Stimulated activated CD8-positive, alpha-beta memory T cell treated with anti-CD3 and anti-CD28 coated beads, Interleukin-4, amount 100 ng/mL, for 24 hours (primary cell): ENCODE results near the gene ANKRD24.
"Not testable (repeated sequence)": the region's sequence is repeated elsewhere in the genome, so short reads cannot be mapped to it uniquely, and the experiment has no call there.

ENCODE experiments used
- DNase-seq: peaks from one replicate; pipeline ENCODE4 v3.0.0-alpha.2; 2020; ENCODE audit warnings: low read depth

The ANKRD24 gene

GRCh38 chr19:4182084-4182810 is at the start of gene ANKRD24, which contains the start of gene SIRT6:
ANKRD24 (plus strand) TSS chr19:4182689; CDS start chr19:4186426, 3,737 bp downstream.
SIRT6 (minus strand) TSS chr19:4182563; CDS start chr19:4182539, 24 bp downstream.
- peak; percentile 95 for DNase-seq

- no peak for DNase-seq
Observed at GRCh38 chr19:4134351-4134750, 48.1 kb upstream of the ANKRD24 start.

DNA sequence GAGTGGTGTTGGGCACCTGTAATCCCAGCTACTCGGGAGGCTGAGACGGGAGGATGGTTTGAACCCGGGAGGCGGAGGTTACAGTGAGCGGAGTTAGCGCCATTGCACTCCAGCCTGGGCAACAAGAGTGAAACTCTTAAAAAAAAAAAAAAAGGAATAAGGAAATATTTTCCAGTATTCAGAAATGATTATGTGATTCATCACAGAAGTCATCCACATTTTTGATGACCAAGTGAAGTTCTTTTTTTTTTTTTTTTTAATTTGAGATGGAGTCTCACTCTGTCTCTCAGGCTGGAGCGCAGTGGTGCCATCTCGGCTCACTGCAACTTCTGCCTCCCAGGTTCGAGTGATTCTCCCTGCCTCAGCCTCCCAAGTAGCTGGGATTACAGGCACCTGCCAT is 47.1 kb upstream of the ANKRD24 start:
- not testable (repeated sequence) for DNase-seq

DNA sequence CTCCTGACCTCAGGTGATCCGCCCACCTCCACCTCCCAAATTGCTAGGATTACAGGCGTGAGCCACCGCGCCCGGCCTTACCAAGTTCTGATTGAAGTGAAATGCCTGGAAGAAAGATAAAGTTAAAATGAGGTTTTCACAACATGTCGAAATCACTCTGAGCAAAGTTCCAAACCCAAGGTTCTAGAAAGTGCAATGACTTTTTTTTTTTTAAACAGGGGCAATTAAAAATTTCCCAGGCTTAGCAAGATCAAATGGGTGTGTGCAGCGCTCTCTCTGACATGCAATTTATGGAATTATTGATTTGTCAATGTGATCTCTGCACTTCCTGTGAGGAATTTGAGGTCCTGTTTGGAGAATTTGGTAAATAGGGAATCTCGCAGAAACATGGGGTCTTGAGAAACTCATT is 45.8 kb upstream of the ANKRD24 start:
- no peak for DNase-seq

DNA sequence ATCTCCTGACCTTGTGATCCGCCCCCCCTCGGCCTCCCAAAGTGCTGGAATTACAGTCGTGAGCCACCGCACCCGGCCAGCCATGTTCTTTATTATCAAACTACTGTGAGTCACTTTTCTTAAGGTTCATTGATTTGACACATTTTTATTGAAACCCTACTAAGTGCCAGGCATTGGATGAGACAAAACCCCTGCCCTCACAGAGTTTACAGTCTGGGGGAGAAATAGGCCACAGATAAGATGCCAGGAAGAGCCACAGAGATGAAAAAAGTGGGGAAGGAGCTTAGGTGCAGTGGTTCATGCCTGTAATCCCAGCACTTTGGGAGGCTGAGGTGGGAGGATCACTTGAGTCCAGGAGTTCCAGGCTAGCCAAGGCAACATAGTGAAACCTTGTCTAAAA is 44.0 kb upstream of the ANKRD24 start:
- DNase-seq = no peak

DNA sequence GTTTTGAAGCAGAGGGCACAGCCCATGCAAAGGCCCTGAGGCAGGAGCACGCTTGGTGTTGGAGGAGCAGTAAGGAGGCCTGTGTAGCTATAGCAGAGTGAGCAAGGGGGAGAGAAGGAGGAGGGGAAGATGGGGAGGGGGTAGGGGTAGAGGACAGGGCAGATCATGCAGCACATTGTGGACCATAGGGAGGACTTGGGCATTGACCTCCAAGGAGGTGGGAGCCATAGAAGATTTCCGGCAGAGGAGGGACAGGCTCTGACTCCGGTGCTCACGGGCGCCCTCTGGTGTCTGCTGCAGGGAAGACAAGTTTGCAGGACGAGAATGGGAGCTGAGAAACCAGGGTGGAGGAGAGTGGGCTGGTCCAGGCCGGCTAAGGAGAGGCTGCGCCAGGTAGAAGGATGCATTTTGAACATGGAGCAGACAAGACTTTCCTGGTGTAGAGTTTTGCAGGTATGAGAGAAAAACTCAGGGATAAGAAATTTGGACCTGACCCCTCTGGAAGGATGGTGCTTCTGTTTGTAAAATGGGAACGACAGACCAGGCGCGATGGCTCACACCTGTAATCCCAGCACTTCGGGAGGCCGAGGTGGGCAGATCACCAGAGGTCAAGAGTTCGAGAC is 42.8 kb upstream of the ANKRD24 start:
- DNase-seq = peak; percentile 82

DNA sequence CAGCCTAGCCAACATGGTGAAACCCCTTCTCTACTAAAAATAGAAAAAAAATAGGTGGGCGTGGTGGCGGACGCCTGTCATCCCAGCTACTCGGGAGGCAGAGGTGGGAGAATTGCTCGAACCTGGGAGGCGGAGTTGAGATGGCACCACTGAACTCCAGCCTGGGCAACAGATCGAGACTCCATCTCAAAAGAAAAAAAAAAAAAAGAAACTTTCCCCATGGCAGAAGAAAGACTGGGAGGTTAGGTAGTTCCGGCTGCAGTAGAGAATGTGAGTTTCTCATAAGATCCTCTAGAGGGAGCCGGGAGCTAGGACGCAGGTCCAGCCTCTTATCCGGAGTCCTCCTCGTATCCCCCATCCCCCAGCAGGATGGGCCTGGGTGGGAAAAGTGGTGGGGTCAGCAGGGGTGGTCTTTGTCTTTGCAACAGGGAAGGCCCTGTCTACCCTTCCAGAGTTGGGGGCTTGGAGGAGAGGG is 42.2 kb upstream of the ANKRD24 start:
- no peak for DNase-seq

DNA sequence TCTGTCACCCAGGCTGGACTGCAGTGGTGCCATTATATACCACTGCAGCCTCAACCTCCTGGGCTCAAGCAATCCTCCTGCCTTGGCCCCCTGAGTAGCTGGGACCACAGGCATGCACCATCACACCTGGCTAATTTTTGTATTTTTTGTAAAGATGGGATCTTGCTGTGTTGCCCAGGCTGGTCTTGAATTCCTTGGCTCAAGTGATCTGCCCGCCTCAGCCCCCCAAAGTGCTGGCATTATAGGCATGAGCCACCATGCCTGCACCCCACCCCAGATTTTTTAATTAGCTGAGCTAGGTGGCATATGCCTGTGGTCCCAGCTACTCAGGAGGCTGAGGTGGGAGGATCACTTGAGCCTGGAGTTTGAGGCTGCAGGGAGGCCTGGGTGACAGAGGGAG is 39.6 kb upstream of the ANKRD24 start:
- not testable (repeated sequence) for DNase-seq

- DNase-seq = no peak
Observed at GRCh38 chr19:4144666-4145249, 37.7 kb upstream of the ANKRD24 start.

DNA sequence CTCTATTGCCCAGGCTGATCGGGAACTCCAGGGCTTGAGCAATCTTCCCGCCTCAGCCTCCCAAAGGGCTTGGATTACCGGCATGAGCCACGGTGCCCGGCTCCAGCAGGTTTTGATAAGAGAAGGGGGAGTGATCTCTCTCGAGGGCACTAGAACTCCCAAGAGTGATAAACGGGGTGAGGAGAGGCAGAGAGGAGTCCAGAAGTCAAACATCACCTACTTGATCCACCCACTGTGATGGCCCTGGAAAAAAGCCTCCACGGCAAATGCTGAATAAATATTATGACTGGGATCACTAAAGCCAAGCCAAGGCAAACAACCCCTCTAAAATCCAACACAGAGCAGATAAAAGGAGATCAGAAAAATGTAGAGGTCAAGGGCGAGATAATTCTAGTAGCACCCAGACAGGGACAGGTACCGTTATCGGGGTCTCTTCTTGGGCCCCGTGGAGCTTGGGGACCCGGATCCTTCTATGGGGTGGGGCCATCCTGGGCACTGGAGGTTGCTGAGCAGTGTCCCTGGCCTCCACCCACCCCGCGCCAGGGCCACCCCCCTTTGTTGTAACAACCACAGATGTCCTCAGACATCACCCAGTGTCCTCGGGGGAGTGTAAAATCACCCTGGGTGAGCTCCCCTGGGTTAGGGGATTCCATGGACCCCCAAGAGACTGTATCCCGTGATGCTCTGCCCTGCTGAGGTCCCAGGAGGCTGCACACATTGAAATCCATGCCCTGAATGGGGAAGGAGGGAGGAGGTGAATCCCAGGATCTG is 32.8 kb upstream of the ANKRD24 start:
- DNase-seq = no peak

- DNase-seq = no peak
Observed at GRCh38 chr19:4151623-4152022, 30.9 kb upstream of the ANKRD24 start.

DNA sequence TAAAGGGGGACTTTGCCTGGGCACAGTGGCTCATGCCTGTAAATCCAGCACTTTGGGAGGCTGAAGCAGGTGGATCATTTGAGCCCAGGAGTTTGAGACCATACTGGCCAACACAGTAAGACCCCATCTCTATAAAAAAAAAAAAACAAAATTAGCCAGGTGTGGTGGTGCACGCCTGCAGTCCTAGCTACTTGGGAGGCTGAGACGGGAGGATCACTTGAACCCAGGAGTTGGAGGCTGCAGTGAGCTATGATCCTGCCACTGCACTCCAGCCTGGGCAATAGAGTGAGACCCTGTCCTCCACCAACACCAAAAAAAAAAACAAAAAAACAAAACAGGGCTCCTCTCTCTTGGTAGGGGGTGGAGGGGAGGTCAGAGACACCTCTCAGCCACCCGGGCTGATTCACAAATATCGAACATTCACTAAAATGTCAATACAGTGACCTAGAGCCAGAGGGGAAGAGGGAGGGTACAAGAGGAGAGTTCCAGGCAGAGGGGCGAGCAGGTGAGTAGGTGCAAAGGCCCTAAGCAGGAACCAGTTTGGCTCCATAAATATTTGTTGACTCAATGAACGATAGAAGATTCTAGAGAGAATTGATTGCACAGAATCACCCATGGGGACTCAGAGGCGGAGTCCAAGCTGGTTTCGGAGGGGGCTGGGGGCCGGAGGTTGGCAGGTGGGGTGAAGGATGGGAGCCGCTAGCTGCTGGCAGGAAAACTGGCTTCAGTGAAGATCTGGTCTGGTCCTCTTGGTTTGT is 30.1 kb upstream of the ANKRD24 start:
- DNase-seq = no peak

DNA sequence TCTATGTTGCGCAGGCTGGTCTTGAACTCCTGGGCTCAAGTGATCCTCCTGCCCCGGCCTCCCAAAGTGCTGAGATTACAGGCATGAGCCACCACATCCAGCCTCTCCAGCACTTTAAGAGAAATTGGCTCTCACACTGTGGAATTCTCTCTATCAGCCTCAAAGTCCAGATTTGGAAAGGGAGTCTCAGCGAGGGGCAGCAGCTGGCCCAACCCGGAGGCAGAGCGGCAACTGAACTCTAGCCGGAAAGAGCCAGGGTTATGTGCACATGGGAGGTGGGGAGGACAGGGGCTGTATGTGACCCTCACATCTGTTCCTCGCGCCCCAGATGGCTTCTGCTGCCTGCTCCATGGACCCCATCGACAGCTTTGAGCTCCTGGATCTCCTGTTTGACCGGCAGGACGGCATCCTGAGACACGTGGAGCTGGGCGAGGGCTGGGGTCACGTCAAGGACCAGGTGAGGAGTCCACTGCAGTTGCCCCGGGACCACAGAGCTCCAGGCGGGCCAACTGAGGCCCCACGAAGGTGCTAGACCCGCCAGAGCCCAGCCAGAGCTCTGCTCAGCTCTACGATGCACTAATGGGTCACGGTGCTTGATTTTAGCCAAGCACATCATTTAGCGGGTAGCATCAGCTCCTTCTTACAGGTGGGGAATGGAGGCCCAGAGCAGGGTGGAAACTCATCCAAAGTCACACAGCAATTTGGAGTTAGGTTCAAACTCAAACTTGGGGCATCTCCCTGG is 27.7 kb upstream of the ANKRD24 start:
- DNase-seq = no peak

DNA sequence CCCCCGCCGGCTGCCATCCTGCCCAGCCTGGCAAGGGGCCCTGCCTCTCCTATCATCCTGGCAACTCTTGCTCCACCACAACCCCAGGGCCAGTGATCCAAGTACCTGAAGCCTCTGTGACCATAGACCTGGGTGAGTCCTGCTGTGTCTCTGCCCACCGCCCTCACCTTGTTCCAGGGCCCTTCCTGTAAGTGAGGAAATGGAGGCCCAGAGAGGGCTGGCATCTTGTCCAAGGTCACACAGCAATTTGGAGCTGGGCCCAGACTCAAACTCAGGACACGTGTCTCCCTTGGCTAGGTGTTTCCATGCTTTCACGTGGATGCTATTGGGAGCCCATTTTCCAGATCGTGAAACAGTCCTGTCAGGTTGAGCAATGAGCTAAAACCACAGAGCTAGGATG is 25.3 kb upstream of the ANKRD24 start:
- no peak for DNase-seq

DNA sequence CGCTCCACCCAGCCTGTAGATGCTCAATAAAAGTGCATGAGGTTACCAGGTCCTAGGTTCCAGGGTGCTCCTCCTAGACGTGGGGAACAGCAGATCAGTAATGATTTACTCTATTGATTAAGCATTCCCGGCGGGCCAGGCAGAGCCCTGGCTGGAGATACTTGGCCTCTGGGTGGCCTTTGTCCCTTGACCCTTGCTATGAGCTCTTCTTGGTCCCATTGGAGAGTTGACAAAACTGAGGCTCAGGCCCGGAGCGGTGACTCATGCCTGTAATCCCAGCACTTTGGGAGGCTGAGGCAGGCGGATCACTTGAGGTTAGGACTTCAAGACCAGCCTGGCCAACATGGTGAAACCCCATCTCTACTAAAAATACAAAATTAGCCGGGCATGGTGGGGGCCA is 24.5 kb upstream of the ANKRD24 start:
- not testable (repeated sequence) for DNase-seq

- DNase-seq = no peak
Observed at GRCh38 chr19:4161415-4162077, 20.9 kb upstream of the ANKRD24 start.

GRCh38 chr19:4164262-4164661 is 18.2 kb upstream of the ANKRD24 start:
- DNase-seq = no peak

DNA sequence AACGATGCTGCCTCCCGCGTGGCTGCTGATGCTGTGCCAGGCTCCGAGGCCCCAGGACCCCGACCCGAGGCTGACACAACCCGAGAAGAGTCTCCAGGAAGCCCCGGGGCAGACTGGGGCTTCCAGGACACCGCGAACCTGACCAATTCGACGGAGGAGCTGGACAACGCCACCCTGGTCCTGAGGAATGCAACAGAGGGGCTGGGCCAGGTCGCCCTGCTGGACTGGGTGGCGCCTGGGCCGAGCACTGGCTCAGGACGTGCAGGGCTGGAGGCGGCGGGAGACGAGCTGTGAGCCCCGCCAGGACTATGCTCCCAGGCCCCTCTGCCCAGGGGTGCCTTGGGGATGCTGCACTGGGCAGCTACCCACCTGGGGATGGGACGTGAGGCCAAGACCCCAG is 10.8 kb upstream of the ANKRD24 start:
- no peak for DNase-seq

DNA sequence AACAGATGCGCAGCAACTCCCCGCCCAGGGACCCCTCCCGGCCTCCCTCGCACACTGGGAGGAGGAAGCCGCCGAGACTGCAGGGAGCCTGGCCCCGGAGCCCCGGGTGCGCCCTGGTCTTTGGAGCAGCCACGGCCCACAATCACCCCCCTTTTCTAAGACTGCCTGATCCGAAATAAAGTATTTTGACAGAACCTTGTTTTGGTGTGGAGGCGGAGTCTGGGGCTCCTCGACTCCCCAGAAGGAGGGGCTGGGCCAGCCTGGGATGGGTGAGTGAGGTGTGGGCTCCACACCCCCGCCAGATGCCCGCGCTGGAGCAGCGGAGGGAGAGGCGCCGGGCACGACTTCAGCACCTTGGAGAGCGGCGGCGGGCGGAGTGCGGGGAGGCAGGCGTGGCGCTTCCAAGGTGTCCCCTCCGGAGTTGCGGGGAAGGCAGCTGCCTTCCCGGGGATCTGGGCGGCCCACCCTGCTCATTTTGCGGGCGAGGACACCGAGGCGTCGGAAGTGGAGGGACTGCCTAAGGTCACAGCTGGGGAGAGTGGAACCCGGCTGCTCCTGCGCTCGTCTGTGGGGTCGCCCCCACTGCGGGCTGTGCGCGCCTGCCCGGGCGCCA is 9.5 kb upstream of the ANKRD24 start:
- DNase-seq = peak; percentile 51
